ENCODE results near the gene NFIC.

GRCh38 chr19:3397266-3398022 lies 31.1 kb downstream of the NFIC start:
- TF ChIP-seq EGR1 (IDR thresholded peaks at IDR 0.05) (0 out of 2 replicates have a peak, but pooled peaks have one; percentile 31), EP300 (IDR thresholded peaks at IDR 0.05; ENCODE audit: borderline replicate concordance) (no peak), RAD21 (IDR thresholded peaks at IDR 0.05; ENCODE audit: low read depth) (no peak), MAX (IDR thresholded peaks at IDR 0.05) (peak; percentile 62; the same call in 1 of the 2 replicates)

All from Ishikawa (cell line).